Keratinocyte (primary cell): ENCODE measurements around the gene BPIFA3. TPM values are rescaled to one million over a fixed set of nuclear protein-coding genes. Genes with fewer than 3 reads are reported as not detected.

Experiments used
- DNase-seq: peaks from one replicate; pipeline ENCODE4 v3.0.0-alpha.2; 2011; ENCODE audit warnings: low read depth, missing footprints, low spot score
- FAIRE-seq: peaks from 2 replicates; lab custom pipeline; 2011; peaks lifted over from hg19 to GRCh38; lab: Jason Lieb, UNC
- H2AFZ ChIP-seq: 2 replicates; pipeline ENCODE4 v1.6.0; 2012; ENCODE audit warnings: low read length, control low read depth, inconsistent platforms; ENCODE audit not compliant: control insufficient read depth
- H3K27ac ChIP-seq: 2 replicates; pipeline ENCODE4 v1.5.1; 2011; ENCODE audit warnings: low read length; ENCODE audit not compliant: control insufficient read depth, insufficient read depth
- H3K27me3 ChIP-seq: 3 replicates; pipeline ENCODE4 v1.6.0; 2011; ENCODE audit warnings: low read length; ENCODE audit not compliant: control insufficient read depth, insufficient read depth; ENCODE audit errors: extremely low read depth
- H3K36me3 ChIP-seq, 2 experiments: 2 replicates in 1 of 2; 3 replicates in 1 of 2; pipeline ENCODE4 v1.5.1; 2011; ENCODE audit warnings: low read length in 2 of 2, mild to moderate bottlenecking in 1 of 2; ENCODE audit not compliant: control insufficient read depth in 2 of 2, insufficient read depth in 2 of 2; ENCODE audit errors: extremely low read depth in 1 of 2
- H3K4me1 ChIP-seq: 3 replicates; pipeline ENCODE4 v1.5.1; 2011; ENCODE audit warnings: low read length; ENCODE audit not compliant: control insufficient read depth, insufficient read depth; ENCODE audit errors: extremely low read depth
- H3K4me2 ChIP-seq: 3 replicates; pipeline ENCODE4 v1.6.0; 2011; ENCODE audit warnings: low read depth, low read length; ENCODE audit not compliant: control insufficient read depth, insufficient read depth; ENCODE audit errors: extremely low read depth
- H3K4me3 ChIP-seq, 3 experiments: fragments of 200-600 bp in 1 of 3; sonication (generic) in 1 of 3; 2 replicates in 2 of 3; 3 replicates in 1 of 3; pipeline ENCODE4 v1.5.1; 2011 to 2016; ENCODE audit warnings: low read length in 3 of 3, mild to moderate bottlenecking in 3 of 3, control low read depth in 2 of 3, inconsistent platforms in 1 of 3, low read depth in 1 of 3, mixed read lengths in 1 of 3, mixed run types in 1 of 3, moderate library complexity in 1 of 3; ENCODE audit not compliant: control insufficient read depth in 2 of 3, insufficient read depth in 2 of 3; ENCODE audit errors: extremely low read depth in 1 of 3
- H3K79me2 ChIP-seq: 2 replicates; pipeline ENCODE4 v1.6.0; 2012; ENCODE audit warnings: low read length; ENCODE audit not compliant: control insufficient read depth, insufficient read depth
- H3K9ac ChIP-seq: 3 replicates; pipeline ENCODE4 v1.6.0; 2011; ENCODE audit warnings: low read length; ENCODE audit not compliant: control insufficient read depth, insufficient read depth; ENCODE audit errors: extremely low read depth
- H3K9me1 ChIP-seq: 3 replicates; pipeline ENCODE4 v1.6.0; 2011; ENCODE audit warnings: low read length; ENCODE audit not compliant: control insufficient read depth, insufficient read depth; ENCODE audit errors: extremely low read depth
- H3K9me3 ChIP-seq: 2 replicates; pipeline ENCODE4 v1.5.1; 2012; ENCODE audit warnings: low read depth, low read length; ENCODE audit not compliant: control insufficient read depth
- H4K20me1 ChIP-seq: 3 replicates; pipeline ENCODE4 v1.6.0; 2011; ENCODE audit warnings: low read length; ENCODE audit not compliant: control insufficient read depth, insufficient read depth; ENCODE audit errors: extremely low read depth
- EZH2 ChIP-seq: IDR thresholded peaks from one replicate; pipeline ENCODE4 v1.6.1; 2012; ENCODE audit warnings: inconsistent platforms, mild to moderate bottlenecking, low read length, moderate library complexity
- dilution Hi-C: fragments of 300-500 bp; cut with MboI; formaldehyde crosslinking; loops from one replicate; pipeline ENCODE4 v1.7.0; 2020; ENCODE audit warnings: low sequenced_read_pairs; ENCODE audit not compliant: extremely low pct_ligation_motif_present
- polyA plus RNA-seq, 5 experiments: library from polyadenylated mRNA; depleted of rRNA in 3 of 5; stranded (reverse) in 3 of 5; stranded (forward) in 1 of 5; unstranded in 1 of 5; fragments of >200 nt; gene quantifications; 1 replicate in 1 of 5; 2 replicates in 3 of 5; 3 replicates in 1 of 5; pipeline versions ENCODE4 v1.2.1 to v1.2.3, GENCODE V29; 2011 to 2012; ENCODE audit warnings: missing spikeins in 2 of 5, low read depth in 1 of 5, low replicate concordance in 1 of 5
- TF ChIP-seq, protein P1 (sequence below), 3 experiments: IDR thresholded peaks in 1 of 3; conservative IDR thresholded peaks in 1 of 3; optimal IDR thresholded peaks in 1 of 3; 2 replicates in 2 of 3; 3 replicates in 1 of 3; pipeline versions ENCODE3 to v1.5.1; 2011; ENCODE audit warnings: low read length in 3 of 3, mild to moderate bottlenecking in 3 of 3, moderate library complexity in 2 of 3, control low read depth in 1 of 3, inconsistent platforms in 1 of 3; ENCODE audit not compliant: insufficient read depth in 2 of 3; ENCODE audit errors: extremely low read depth in 1 of 3

Gene BPIFA3
- polyA plus RNA-seq, 1 donor (not counting 4 experiments of a cell fraction or from before 2014, with no cell fraction given): not detected

DNA sequence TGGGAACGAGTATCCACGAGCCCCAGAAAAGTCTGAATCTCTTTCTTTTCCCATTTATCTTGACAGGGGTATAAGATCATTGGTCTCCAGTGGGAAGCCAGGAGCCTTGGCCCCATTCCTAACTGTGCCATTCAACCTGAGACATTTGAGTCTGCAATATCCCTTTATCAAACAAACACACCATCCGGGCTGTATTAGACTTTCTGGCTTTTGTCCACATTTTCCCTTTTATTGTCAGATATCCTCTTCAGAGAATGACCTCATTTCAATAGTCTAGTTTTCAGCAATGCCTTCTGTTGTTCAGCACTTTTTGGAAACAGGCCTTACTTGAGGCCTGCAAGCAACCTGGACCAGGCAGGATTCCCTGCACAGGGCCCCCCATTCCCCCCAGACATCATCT lies 34.3 kb downstream of the BPIFA3 start:
- H4K20me1 ChIP-seq: no peaks in the 10 kb centered on the region
- FAIRE-seq: no peak
- DNase-seq: no peak

DNA sequence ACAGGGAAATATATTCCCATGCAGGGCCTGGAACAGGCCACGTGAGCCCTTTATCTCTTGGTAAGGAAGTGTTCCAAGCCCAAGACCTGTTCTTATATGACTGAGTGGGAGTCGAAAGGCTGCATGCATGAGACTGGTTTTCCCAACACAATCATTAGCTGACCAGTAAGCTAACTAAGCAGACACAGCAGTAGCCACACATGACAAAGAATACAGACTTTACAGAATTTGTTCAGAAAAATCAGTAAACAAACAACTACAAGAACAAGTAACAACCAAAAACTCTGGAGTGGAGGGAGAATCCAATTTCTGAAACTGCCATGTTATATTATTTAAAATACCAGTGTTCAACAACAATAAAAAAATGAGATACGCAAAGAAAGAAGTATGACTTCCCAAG lies 35.3 kb downstream of the BPIFA3 start:
- dilution Hi-C loops: no loop called here
- no peak for FAIRE-seq

More for the DNA sequence above, 34.3 kb downstream of the BPIFA3 start:
- Histone ChIP-seq H3K9ac (no peak overlapping the region), H3K9me3 (no peaks in the 10 kb centered on the region), H3K27me3 (no peaks in the 10 kb centered on the region), H3K4me1 (no peaks in the 10 kb centered on the region), H3K79me2 (no peaks in the 10 kb centered on the region), H3K4me2 (no peak overlapping the region), H3K27ac (no peak overlapping the region), H3K4me3 (no peak overlapping the region), H3K36me3 (no peaks in the 10 kb centered on the region), H2AFZ (no peak overlapping the region), H3K9me1 (no peaks in the 10 kb centered on the region)
- TF ChIP-seq, protein P1, sequence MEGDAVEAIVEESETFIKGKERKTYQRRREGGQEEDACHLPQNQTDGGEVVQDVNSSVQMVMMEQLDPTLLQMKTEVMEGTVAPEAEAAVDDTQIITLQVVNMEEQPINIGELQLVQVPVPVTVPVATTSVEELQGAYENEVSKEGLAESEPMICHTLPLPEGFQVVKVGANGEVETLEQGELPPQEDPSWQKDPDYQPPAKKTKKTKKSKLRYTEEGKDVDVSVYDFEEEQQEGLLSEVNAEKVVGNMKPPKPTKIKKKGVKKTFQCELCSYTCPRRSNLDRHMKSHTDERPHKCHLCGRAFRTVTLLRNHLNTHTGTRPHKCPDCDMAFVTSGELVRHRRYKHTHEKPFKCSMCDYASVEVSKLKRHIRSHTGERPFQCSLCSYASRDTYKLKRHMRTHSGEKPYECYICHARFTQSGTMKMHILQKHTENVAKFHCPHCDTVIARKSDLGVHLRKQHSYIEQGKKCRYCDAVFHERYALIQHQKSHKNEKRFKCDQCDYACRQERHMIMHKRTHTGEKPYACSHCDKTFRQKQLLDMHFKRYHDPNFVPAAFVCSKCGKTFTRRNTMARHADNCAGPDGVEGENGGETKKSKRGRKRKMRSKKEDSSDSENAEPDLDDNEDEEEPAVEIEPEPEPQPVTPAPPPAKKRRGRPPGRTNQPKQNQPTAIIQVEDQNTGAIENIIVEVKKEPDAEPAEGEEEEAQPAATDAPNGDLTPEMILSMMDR (optimal IDR thresholded peaks at IDR 0.05 in 1 of 3, IDR thresholded peaks at IDR 0.05 in 1 of 3, conservative IDR thresholded peaks at IDR 0.05 in 1 of 3; ENCODE audit: extremely low read depth in 1 of 3, insufficient read depth in 2 of 3, low read length in 3 of 3): no peak
- no peak for TF ChIP-seq EZH2
- dilution Hi-C loops: no loop called here

More for the DNA sequence above, 35.3 kb downstream of the BPIFA3 start:
- Histone ChIP-seq H3K4me2 (no peak overlapping the region), H3K9ac (no peak overlapping the region), H3K27me3 (no peaks in the 10 kb centered on the region), H3K79me2 (no peaks in the 10 kb centered on the region), H3K9me1 (no peaks in the 10 kb centered on the region), H3K4me1 (no peaks in the 10 kb centered on the region), H3K4me3 (no peak overlapping the region), H3K27ac (no peak overlapping the region), H3K9me3 (no peaks in the 10 kb centered on the region), H4K20me1 (no peaks in the 10 kb centered on the region), H2AFZ (no peak overlapping the region), H3K36me3 (no peaks in the 10 kb centered on the region)
- no peak for TF ChIP-seq EZH2
- TF ChIP-seq, protein P1 (optimal IDR thresholded peaks at IDR 0.05 in 1 of 3, IDR thresholded peaks at IDR 0.05 in 1 of 3, conservative IDR thresholded peaks at IDR 0.05 in 1 of 3; ENCODE audit: extremely low read depth in 1 of 3, insufficient read depth in 2 of 3, low read length in 3 of 3): no peak
- no peak for DNase-seq
